ENCODE measurements around the gene SELENOM. TPM values are rescaled to one million over a fixed set of nuclear protein-coding genes. Genes with fewer than 3 reads are reported as not detected.

Gene SELENOM
- total RNA-seq, 1 experiment from 2014 or later, result 3.2 TPM

GRCh38 chr22:31128156-31128555, 20.8 kb upstream of the SELENOM start:
- Histone ChIP-seq H3K9me3 (ENCODE audit: low read depth, low read length, poor library complexity, severe bottlenecking) (no peaks in the 10 kb centered on the region), H3K27me3 (replicated peaks; ENCODE audit: insufficient read depth, low read depth, low read length, poor library complexity) (no peaks in the 10 kb centered on the region), H3K36me3 (ENCODE audit: insufficient read depth, low read length, poor library complexity, severe bottlenecking) (peaks cover 4% of the 10 kb centered on the region), H3K27ac (ENCODE audit: low read depth, low read length, poor library complexity, severe bottlenecking) (no peak overlapping the region), H3K4me3 (ENCODE audit: low read depth, low read length, poor library complexity, severe bottlenecking) (no peak overlapping the region), H3K4me1 (ENCODE audit: insufficient read depth, low read length, poor library complexity, severe bottlenecking) (peaks cover 3% of the 10 kb centered on the region)
- TF ChIP-seq EZH2 (IDR thresholded peaks at IDR 0.05; ENCODE audit: borderline replicate concordance, low read depth, low read length, poor library complexity, severe bottlenecking) (no peak), CTCF (conservative IDR thresholded peaks at IDR 0.05; ENCODE audit: low read depth, low read length) (no peak)
- BruUV-seq (replicated peaks), result no TSS peak
- DNase-seq (ENCODE audit: low spot score), result no peak
- intact Hi-C loops (cut with micrococcal nuclease; ENCODE audit: unreplicated experiment), result no loop called here
- CTCF ChIA-PET, result no interaction called here
- POLR2A ChIA-PET (ENCODE audit: low non-redundant PET), result no interaction called here

GRCh38 chr22:31127181-31127772, 19.9 kb upstream of the SELENOM start:
- no peak for DNase-seq (ENCODE audit: low spot score)

DNA sequence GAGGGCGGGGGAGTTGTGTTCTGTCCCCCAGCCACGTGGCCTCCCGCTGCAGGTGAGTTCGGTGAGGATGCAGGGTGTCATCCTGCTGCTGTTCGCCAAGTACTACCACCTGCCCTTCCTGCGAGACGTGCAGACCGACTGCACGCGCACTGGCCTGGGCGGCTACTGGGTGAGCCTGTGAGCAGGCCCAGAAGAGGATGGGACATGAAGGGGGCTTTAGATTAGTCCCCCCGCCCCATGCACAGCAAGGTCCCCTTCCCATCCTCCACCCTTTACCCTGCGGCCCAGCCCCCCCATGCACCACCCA, 19.5 kb upstream of the SELENOM start:
- TF ChIP-seq EZH2 (IDR thresholded peaks at IDR 0.05; ENCODE audit: borderline replicate concordance, low read depth, low read length, poor library complexity, severe bottlenecking) (no peak), CTCF (conservative IDR thresholded peaks at IDR 0.05; ENCODE audit: low read depth, low read length) (no peak)
- H3K27me3 ChIP-seq (replicated peaks; ENCODE audit: insufficient read depth, low read depth, low read length, poor library complexity), result no peaks in the 10 kb centered on the region
- no peaks in the 10 kb centered on the region for H3K36me3 ChIP-seq (ENCODE audit: insufficient read depth, low read length, poor library complexity, severe bottlenecking)
- H3K9me3 ChIP-seq (ENCODE audit: low read depth, low read length, poor library complexity, severe bottlenecking), result no peaks in the 10 kb centered on the region
- intact Hi-C loops (cut with micrococcal nuclease; ENCODE audit: unreplicated experiment), result no loop called here
- BruUV-seq (replicated peaks), result no TSS peak
- no peak overlapping the region for H3K4me3 ChIP-seq (ENCODE audit: low read depth, low read length, poor library complexity, severe bottlenecking)
- CTCF ChIA-PET, result no interaction called here
- H3K27ac ChIP-seq (ENCODE audit: low read depth, low read length, poor library complexity, severe bottlenecking), result no peak overlapping the region
- DNase-seq (ENCODE audit: low spot score), result no peak
- H3K4me1 ChIP-seq (ENCODE audit: insufficient read depth, low read length, poor library complexity, severe bottlenecking), result peaks cover 9% of the 10 kb centered on the region
- POLR2A ChIA-PET (ENCODE audit: low non-redundant PET), result no interaction called here

More at GRCh38 chr22:31127181-31127772, 19.9 kb upstream of the SELENOM start:
- Histone ChIP-seq H3K4me3 (ENCODE audit: low read depth, low read length, poor library complexity, severe bottlenecking) (no peak overlapping the region), H3K4me1 (ENCODE audit: insufficient read depth, low read length, poor library complexity, severe bottlenecking) (peaks cover 9% of the 10 kb centered on the region), H3K36me3 (ENCODE audit: insufficient read depth, low read length, poor library complexity, severe bottlenecking) (no peaks in the 10 kb centered on the region), H3K9me3 (ENCODE audit: low read depth, low read length, poor library complexity, severe bottlenecking) (no peaks in the 10 kb centered on the region), H3K27ac (ENCODE audit: low read depth, low read length, poor library complexity, severe bottlenecking) (no peak overlapping the region), H3K27me3 (replicated peaks; ENCODE audit: insufficient read depth, low read depth, low read length, poor library complexity) (no peaks in the 10 kb centered on the region)
- ChIA-PET CTCF (no interaction called here), POLR2A (ENCODE audit: low non-redundant PET) (no interaction called here)
- no TSS peak for BruUV-seq (replicated peaks)
- intact Hi-C loops (cut with micrococcal nuclease; ENCODE audit: unreplicated experiment), result no loop called here
- TF ChIP-seq EZH2 (IDR thresholded peaks at IDR 0.05; ENCODE audit: borderline replicate concordance, low read depth, low read length, poor library complexity, severe bottlenecking), result no peak
- TF ChIP-seq CTCF (conservative IDR thresholded peaks at IDR 0.05; ENCODE audit: low read depth, low read length), result no peak

Data from A673 (cell line).